Lung (tissue), 12 donors: Measurements from ENCODE around the gene BTBD8. TPM values are rescaled to one million over a fixed set of nuclear protein-coding genes. Genes with fewer than 3 reads are reported as not detected.

Experiments
- ATAC-seq: fragments of 200-7000 bp; cut with Tn5 transposase; one replicate; pipeline ENCODE4 v1.9.1; 2020; ENCODE audit warnings: moderate number of reproducible peaks; ENCODE audit not compliant: insufficient read depth, low FRiP score
- DNase-seq, 3 donors: peaks; one replicate each; pipeline ENCODE4 v3.0.0-alpha.2; 2013 to 2017
- H3K27ac ChIP-seq, 2 donors: one replicate each; pipeline ENCODE4 v1.5.1; 2013; ENCODE audit warnings: mild to moderate bottlenecking in 2 of 2, moderate library complexity in 2 of 2, control low read depth in 1 of 2, inconsistent platforms in 1 of 2, low read depth in 1 of 2, low read length in 1 of 2
- H3K27me3 ChIP-seq, 3 donors: one replicate each; pipeline ENCODE4 v1.5.1; 2013; ENCODE audit warnings: low read length in 2 of 3; ENCODE audit not compliant: control insufficient read depth in 3 of 3, insufficient read depth in 3 of 3
- H3K36me3 ChIP-seq, 4 donors: one replicate each; pipeline ENCODE4 v1.5.1; 2013; ENCODE audit warnings: low read length in 4 of 4, mild to moderate bottlenecking in 1 of 4, moderate library complexity in 1 of 4; ENCODE audit not compliant: control insufficient read depth in 4 of 4, insufficient read depth in 4 of 4
- H3K4me1 ChIP-seq, 5 donors: one replicate each; pipeline ENCODE4 v1.5.1; 2013; ENCODE audit warnings: low read length in 5 of 5, mild to moderate bottlenecking in 2 of 5, moderate library complexity in 1 of 5; ENCODE audit not compliant: control insufficient read depth in 5 of 5, insufficient read depth in 5 of 5
- H3K4me3 ChIP-seq: one replicate; pipeline ENCODE4 v1.5.1; 2013; ENCODE audit warnings: mild to moderate bottlenecking, control low read depth, moderate library complexity
- H3K9ac ChIP-seq, 2 donors: one replicate each; pipeline ENCODE4 v1.5.1; 2013; ENCODE audit warnings: low read length in 2 of 2, control low read depth in 1 of 2; ENCODE audit not compliant: insufficient read depth in 1 of 2
- H3K9me3 ChIP-seq, 4 donors: one replicate each; pipeline ENCODE4 v1.5.1; 2013; ENCODE audit warnings: low read length in 3 of 4, mild to moderate bottlenecking in 1 of 4, moderate library complexity in 1 of 4; ENCODE audit not compliant: control insufficient read depth in 4 of 4, insufficient read depth in 3 of 4
- CTCF ChIP-seq: IDR thresholded peaks from 2 replicates; pipeline ENCODE4 v1.5.1; 2012; ENCODE audit warnings: mild to moderate bottlenecking; ENCODE audit errors: control extremely low read depth, extremely low read depth
- WGBS, 2 donors: extraction: QIAGEN DNeasy Blood & Tissue Kit; methylation state at CpG; one replicate each; pipeline ENCODE4 v1.1.7; 2013; 5-methylcytosine and 5-hydroxymethylcytosine counted together
- polyA plus RNA-seq, 2 donors: library from polyadenylated mRNA; stranded (reverse); fragments of 200-250 nt; gene quantifications; one replicate each; pipeline ENCODE4 v1.2.1, GENCODE V29; 2013
- total RNA-seq, 2 donors: library from RNA; depleted of rRNA in 1 of 2; stranded (reverse); fragments of >200 nt in 1 of 2; gene quantifications; one replicate each; pipeline ENCODE4 v1.2.1, GENCODE V29; 2014 to 2021
- donor health status: control.
- donor health status: control.
- donor health status: Bipolar disorder and iron deficiency.
- donor health status: healthy.
- donor health status: DM: yes; HTN: yes; CAD: no.

BTBD8 gene
- total and polyA plus RNA-seq, 4 donors = 0.58 to 14.1 (median 2.1) TPM

GRCh38 chr1:92136341-92136740, 56.2 kb downstream of the BTBD8 start:
- Histone ChIP-seq H3K4me1 (no peaks in the 10 kb centered on the region), H3K9me3 (no peaks in the 10 kb centered on the region), H3K27me3 (no peaks in the 10 kb centered on the region), H3K9ac (no peak overlapping the region), H3K27ac (no peak overlapping the region), H3K36me3 (peaks cover 0 to 2% (median under 1%) of the 10 kb centered on the region in 4 donors), H3K4me3 (no peak overlapping the region)
- ATAC-seq = no peak
- WGBS, 2 donors = 75 to 89% methylated on average over 2 of the region's 2 CpGs
- no peak for DNase-seq
- TF ChIP-seq CTCF = no peak

- Histone ChIP-seq H3K27me3 (no peaks in the 10 kb centered on the region), H3K27ac (no peak overlapping the region), H3K4me3 (no peak overlapping the region), H3K36me3 (peaks cover 2 to 11% (median 2%) of the 10 kb centered on the region in 4 donors), H3K4me1 (no peaks in the 10 kb centered on the region), H3K9me3 (peaks cover 3 to 19% (median 13%) of the 10 kb centered on the region in 4 donors), H3K9ac (no peak overlapping the region)
- no peak for TF ChIP-seq CTCF
- DNase-seq (no peak), ATAC-seq (no peak)
- 96 to 97% methylated on average over 2 of the region's 2 CpGs for WGBS, 2 donors
Measured at GRCh38 chr1:92154934-92155333, 74.8 kb downstream of the BTBD8 start.

GRCh38 chr1:92159593-92159992, 79.4 kb downstream of the BTBD8 start:
- peaks cover 3 to 15% (median 11%) of the 10 kb centered on the region in 4 donors for H3K9me3 ChIP-seq
- 92 to 93% methylated on average over 3 of the region's 3 CpGs for WGBS, 2 donors
- H3K27me3 ChIP-seq = no peaks in the 10 kb centered on the region
- H3K4me1 ChIP-seq = no peaks in the 10 kb centered on the region
- no peak overlapping the region for H3K9ac ChIP-seq
- no peak overlapping the region for H3K27ac ChIP-seq
- TF ChIP-seq CTCF = no peak
- no peak for ATAC-seq
- H3K4me3 ChIP-seq = no peak overlapping the region
- no peak for DNase-seq
- H3K36me3 ChIP-seq = peaks cover 2 to 13% (median 9%) of the 10 kb centered on the region in 4 donors

GRCh38 chr1:92165389-92165788, 85.2 kb downstream of the BTBD8 start:
- Histone ChIP-seq H3K36me3 (peaks cover 2 to 11% (median 8%) of the 10 kb centered on the region in 4 donors), H3K27me3 (no peaks in the 10 kb centered on the region), H3K9ac (no peak overlapping the region), H3K4me1 (no peaks in the 10 kb centered on the region), H3K9me3 (peaks cover 0 to 4% (median 0%) of the 10 kb centered on the region in 4 donors), H3K27ac (no peak overlapping the region), H3K4me3 (no peak overlapping the region)
- WGBS, 2 donors = 94 to 99% methylated on average over 1 of the region's 1 CpG
- no peak for TF ChIP-seq CTCF
- no peak for ATAC-seq
- DNase-seq = no peak
